DND-41 (cell line): ENCODE measurements around the gene DNER.

ENCODE experiments used
- CTCF ChIP-seq: IDR thresholded peaks from 2 replicates; pipeline ENCODE4 v1.5.1; 2012; ENCODE audit warnings: borderline replicate concordance, low read length, moderate library complexity, mild to moderate bottlenecking; ENCODE audit not compliant: poor library complexity, severe bottlenecking; ENCODE audit errors: extremely low read depth
- EZH2 ChIP-seq: IDR thresholded peaks from 3 replicates; pipeline ENCODE4 v1.6.1; 2012; ENCODE audit warnings: borderline replicate concordance, low read depth, mild to moderate bottlenecking, moderate library complexity, low read length, inconsistent platforms; ENCODE audit not compliant: severe bottlenecking

DNA sequence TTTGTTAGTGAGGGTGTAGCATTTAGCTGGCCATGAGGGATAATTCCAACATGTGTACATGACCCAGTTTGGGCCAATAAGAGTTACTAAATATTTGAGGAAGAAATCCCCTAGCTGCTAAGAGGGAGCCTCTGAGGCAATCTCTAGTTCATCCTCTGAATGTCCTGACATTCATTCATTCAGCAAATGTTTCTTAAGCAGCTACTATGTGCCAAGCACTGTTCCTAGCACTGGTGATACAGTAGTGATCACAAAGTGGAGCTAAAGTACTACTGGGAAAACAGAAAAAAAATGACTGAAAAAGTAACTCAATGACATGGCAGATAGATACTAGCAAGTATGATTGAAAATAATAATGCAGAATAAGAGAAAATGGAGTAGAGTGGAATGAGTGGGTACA, 363.5 kb downstream of the DNER start:
- no peak for TF ChIP-seq CTCF
- no peak for TF ChIP-seq EZH2
